Right lobe of liver (tissue), 6 donors: ENCODE results near the gene RAC2. TPM values are rescaled to one million over a fixed set of nuclear protein-coding genes. Genes with fewer than 3 reads are reported as not detected.
A peak's percentile ranks its signal among the peaks of the same experiment; 100 is the strongest.
"Not testable (repeated sequence)": the region's sequence is repeated elsewhere in the genome, so short reads cannot be mapped to it uniquely, and the experiment has no call there.

Source experiments
- ATAC-seq, 4 donors: fragments of 200-7000 bp; cut with Tn5 transposase; one replicate each; pipeline ENCODE4 v1.9.1; 2020; ENCODE audit warnings: mild to moderate bottlenecking in 4 of 4, moderate library complexity in 4 of 4
- DNase-seq, 3 donors: peaks; one replicate each; pipeline ENCODE4 v3.0.0-alpha.2; 2020
- H3K27ac ChIP-seq, 3 donors: fragments of 200-600 bp; one replicate each; pipeline ENCODE4 v1.8.0; 2022
- H3K27me3 ChIP-seq, 2 donors: fragments of 200-600 bp; one replicate each; pipeline ENCODE4 v1.8.0; 2022
- H3K36me3 ChIP-seq, 4 donors: fragments of 200-600 bp; sonication (generic) in 1 of 4; one replicate each; pipeline versions ENCODE4 v1.5.1 to v1.8.0; 2017 to 2022; ENCODE audit warnings: control low read depth in 1 of 4
- H3K4me1 ChIP-seq, 4 donors: fragments of 200-600 bp; sonication (generic) in 1 of 4; one replicate each; pipeline versions ENCODE4 v1.5.1 to v1.8.0; 2017 to 2022; ENCODE audit warnings: control low read depth in 1 of 4
- H3K4me3 ChIP-seq, 3 donors: fragments of 200-600 bp; one replicate each; pipeline ENCODE4 v1.8.0; 2022
- H3K9me3 ChIP-seq, 4 donors: fragments of 200-600 bp; sonication (generic) in 1 of 4; one replicate each; pipeline versions ENCODE4 v1.5.1 to v1.8.0; 2017 to 2022; ENCODE audit warnings: control low read depth in 1 of 4
- CTCF ChIP-seq, 4 donors: fragments of 200-600 bp in 3 of 4; fragments of 450-650 bp in 1 of 4; IDR thresholded peaks; one replicate each; pipeline versions ENCODE4 v1.5.1 to v1.8.0; 2016 to 2022; ENCODE audit warnings: antibody characterized with exemption in 4 of 4, mild to moderate bottlenecking in 2 of 4
- POLR2A ChIP-seq: fragments of 450-650 bp; IDR thresholded peaks from one replicate; pipeline ENCODE4 v1.6.1; 2017; ENCODE audit warnings: antibody characterized with exemption, mild to moderate bottlenecking
- WGBS: methylation state at CpG from one replicate; pipeline ENCODE4 v1.1.6; 2018; ENCODE audit warnings: low coverage, low lambda C conversion rate; ENCODE audit not compliant: insufficient coverage; ENCODE audit errors: missing lambda C conversion rate; 5-methylcytosine and 5-hydroxymethylcytosine counted together
- intact Hi-C, 2 donors: fragments of 100-400 bp; cut with DNase I; formaldehyde crosslinking; loops; one replicate each; pipeline versions ENCODE4 v1.11.2 to v1.14.1; 2022
- total RNA-seq, 6 experiments: library from RNA; depleted of rRNA in 2 of 6; stranded (reverse); fragments of >200 nt in 2 of 6; fragmentation: NEBNext Ultra II Directional in 3 of 6; extraction: Animal tissue kit (Norgen Biotek cat#: 25700) in 3 of 6; gene quantifications; one replicate each; pipeline versions ENCODE4 v1.1.0 to v1.2.4, GENCODE V29; 2016 to 2023
- donor health status: DM: no; HTN: yes; CAD: no.
- donor health status: DM: no; HTN: no; CAD: no.
- donor health status: DM: no; HTN: no; CAD: no.
- donor health status: DM: no; HTN: yes; CAD: no.
- donor health status: DM: no; HTN: yes; CAD: no.

The RAC2 gene
- total RNA-seq, 6 experiments from 2014 or later: 3.4 to 12.9 (median 6.5) TPM

DNA sequence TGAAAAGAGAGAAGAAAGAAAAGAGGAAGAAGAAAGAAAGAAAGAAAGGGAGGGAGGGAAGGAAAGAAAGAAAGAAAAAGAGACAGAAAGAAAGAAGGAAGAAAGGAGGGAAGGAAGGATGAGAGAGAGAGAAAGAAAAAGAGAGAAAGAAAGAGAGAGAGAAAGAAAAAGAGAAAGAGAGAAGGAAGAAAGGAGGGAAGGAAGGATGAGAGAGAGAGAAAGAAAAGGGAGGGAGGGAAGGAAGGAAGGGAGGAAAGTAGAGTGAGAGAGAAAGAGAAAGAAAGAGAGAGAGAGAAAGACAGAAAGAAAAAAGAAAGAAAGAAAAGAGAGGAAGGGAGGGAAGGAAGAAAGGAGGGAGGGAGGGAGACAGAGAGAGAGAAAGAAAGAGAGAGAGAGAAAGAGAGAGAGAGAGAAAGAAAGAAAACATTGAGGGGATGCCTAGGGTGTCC, 11.5 kb upstream of the RAC2 start:
- ATAC-seq (no peak), DNase-seq (no peak)
- no peak overlapping the region for H3K27ac ChIP-seq
- no peaks in the 10 kb centered on the region for H3K27me3 ChIP-seq
- TF ChIP-seq POLR2A (no peak), CTCF (IDR thresholded peaks at IDR 0.05) (no peak)
- H3K4me3 ChIP-seq: no peak overlapping the region
- no peaks in the 10 kb centered on the region for H3K4me1 ChIP-seq
- H3K9me3 ChIP-seq: no peaks in the 10 kb centered on the region
- intact Hi-C loops: no loop called here
- no peaks in the 10 kb centered on the region for H3K36me3 ChIP-seq

DNA sequence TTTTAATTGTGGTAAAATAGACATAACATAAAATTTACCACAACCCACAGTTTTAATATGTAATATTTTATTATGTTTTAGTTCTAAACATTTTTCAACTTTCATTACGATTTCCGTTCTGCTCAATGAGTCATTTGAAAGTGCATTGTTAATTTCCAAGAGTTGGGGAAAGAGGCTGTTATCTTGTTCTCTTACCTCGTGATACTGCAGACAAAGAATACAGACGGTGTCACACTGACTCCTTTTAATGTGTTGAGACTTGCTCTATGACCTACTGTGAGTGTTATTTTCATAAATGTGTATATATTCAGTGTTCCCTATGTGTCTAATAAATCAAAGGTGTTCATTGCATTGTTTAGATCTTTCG, 10.8 kb upstream of the RAC2 start:
- intact Hi-C loops: no loop called here
- DNase-seq (no peak), ATAC-seq (peak in 2 of 4 donors; percentile 36 to 58)
- WGBS: 60% methylated on average over 5 of the region's 5 CpGs
- no peaks in the 10 kb centered on the region for H3K27me3 ChIP-seq
- H3K36me3 ChIP-seq: no peaks in the 10 kb centered on the region
- H3K4me1 ChIP-seq: no peaks in the 10 kb centered on the region
- H3K27ac ChIP-seq: no peak overlapping the region
- no peaks in the 10 kb centered on the region for H3K9me3 ChIP-seq
- H3K4me3 ChIP-seq: no peak overlapping the region
- TF ChIP-seq CTCF (IDR thresholded peaks at IDR 0.05): no peak
- no peak for TF ChIP-seq POLR2A

GRCh38 chr22:37254209-37254866, 10.3 kb upstream of the RAC2 start:
- no peak for ATAC-seq
- intact Hi-C loops: no loop called here
- DNase-seq: peak in 2 of 3 donors; percentile 3 to 22
- Histone ChIP-seq H3K27ac (no peak overlapping the region), H3K9me3 (no peaks in the 10 kb centered on the region), H3K4me3 (no peak overlapping the region), H3K27me3 (no peaks in the 10 kb centered on the region), H3K36me3 (no peaks in the 10 kb centered on the region), H3K4me1 (no peaks in the 10 kb centered on the region)
- WGBS: 89% methylated on average over 5 of the region's 5 CpGs
- TF ChIP-seq POLR2A: no peak
- TF ChIP-seq CTCF (IDR thresholded peaks at IDR 0.05): no peak

GRCh38 chr22:37253126-37253660, 9.1 kb upstream of the RAC2 start:
- Histone ChIP-seq H3K4me3 (no peak overlapping the region), H3K9me3 (no peaks in the 10 kb centered on the region), H3K27me3 (no peaks in the 10 kb centered on the region), H3K27ac (no peak overlapping the region), H3K36me3 (no peaks in the 10 kb centered on the region), H3K4me1 (no peaks in the 10 kb centered on the region)
- 51% methylated on average over 7 of the region's 7 CpGs for WGBS
- intact Hi-C loops: no loop called here
- TF ChIP-seq POLR2A (no peak), CTCF (IDR thresholded peaks at IDR 0.05) (no peak)
- ATAC-seq: no peak
- peak in 1 of 3 donors; percentile 5 for DNase-seq

- H3K4me1 ChIP-seq, intact Hi-C loops, H3K9me3 ChIP-seq, ATAC-seq, H3K36me3 ChIP-seq, H3K27me3 ChIP-seq, H3K27ac ChIP-seq, H3K4me3 ChIP-seq: not testable (repeated sequence)
- WGBS: 60% methylated on average over 2 of the region's 8 CpGs
- peak in 2 of 3 donors; percentile 6 to 23 for DNase-seq
Observed at GRCh38 chr22:37251836-37252235, 7.8 kb upstream of the RAC2 start.
